RWPE2 (cell line): Measurements from ENCODE around the gene PKNOX2.

Experiments
- ATAC-seq: fragments of 200-7000 bp; cut with Tn5 transposase; 3 replicates; pipeline ENCODE4 v1.9.1; 2021; ENCODE audit warnings: low read depth
- DNase-seq: peaks from one replicate; pipeline ENCODE4 v3.0.0-alpha.2; 2020; ENCODE audit warnings: low spot score
- H3K27ac ChIP-seq: fragments of 450-650 bp; 2 replicates; pipeline ENCODE4 v1.5.1; 2017; ENCODE audit warnings: mild to moderate bottlenecking; ENCODE audit not compliant: poor library complexity, severe bottlenecking
- H3K27me3 ChIP-seq: fragments of 250-450 bp; sonication (Bioruptor Pico); 2 replicates; pipeline ENCODE4 v1.5.1; 2021; ENCODE audit warnings: mild to moderate bottlenecking, moderate library complexity; ENCODE audit not compliant: insufficient read depth, poor library complexity, severe bottlenecking
- H3K36me3 ChIP-seq: fragments of 250-450 bp; sonication (Bioruptor Pico); 2 replicates; pipeline ENCODE4 v1.5.1; 2020; ENCODE audit warnings: low read depth, mild to moderate bottlenecking, moderate library complexity
- H3K4me1 ChIP-seq: fragments of 250-450 bp; sonication (Bioruptor Pico); 2 replicates; pipeline ENCODE4 v1.5.1; 2021; ENCODE audit warnings: mild to moderate bottlenecking, moderate library complexity; ENCODE audit not compliant: insufficient read depth, poor library complexity, severe bottlenecking
- H3K4me3 ChIP-seq: fragments of 250-450 bp; sonication (Bioruptor Pico); 2 replicates; pipeline ENCODE4 v1.5.1; 2021; ENCODE audit warnings: mild to moderate bottlenecking, moderate library complexity; ENCODE audit not compliant: severe bottlenecking
- H3K9me3 ChIP-seq: fragments of 250-450 bp; sonication (Bioruptor Pico); 2 replicates; pipeline ENCODE4 v1.5.1; 2021; ENCODE audit warnings: mild to moderate bottlenecking, moderate library complexity; ENCODE audit not compliant: severe bottlenecking
- CTCF ChIP-seq: fragments of 450-650 bp; IDR thresholded peaks from one replicate; pipeline ENCODE4 v1.5.1; 2017; ENCODE audit warnings: mild to moderate bottlenecking, moderate library complexity; ENCODE audit not compliant: poor library complexity, severe bottlenecking

PKNOX2 gene

DNA sequence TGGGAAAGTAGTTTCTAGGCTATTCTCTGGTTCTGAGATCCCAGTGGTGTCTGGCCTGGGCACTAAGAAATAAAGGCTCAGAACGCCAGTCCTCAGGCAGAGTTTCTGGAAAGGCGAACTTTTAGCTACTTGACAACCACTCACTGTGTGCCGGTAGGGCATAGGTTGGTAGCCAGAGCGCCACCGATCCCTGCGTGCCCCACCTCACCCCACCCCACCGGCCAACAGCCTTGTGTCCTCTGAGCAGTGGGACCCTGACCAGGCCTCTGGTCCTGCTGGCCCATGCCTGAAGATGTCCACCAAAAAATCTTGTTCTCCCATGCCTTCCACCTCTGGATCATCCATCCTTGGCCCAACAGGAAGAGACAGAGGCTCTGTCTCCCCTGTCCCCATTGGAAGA is 213.5 kb downstream of the PKNOX2 start:
- no peaks in the 10 kb centered on the region for H3K36me3 ChIP-seq
- ATAC-seq, result no peak
- H3K9me3 ChIP-seq, result no peaks in the 10 kb centered on the region
- no peaks in the 10 kb centered on the region for H3K4me1 ChIP-seq
- no peak overlapping the region for H3K4me3 ChIP-seq
- no peak for TF ChIP-seq CTCF
- H3K27ac ChIP-seq, result no peak overlapping the region
- no peak for DNase-seq
- H3K27me3 ChIP-seq, result peaks cover 26% of the 10 kb centered on the region

GRCh38 chr11:125378571-125378970 is 214.0 kb downstream of the PKNOX2 start:
- Histone ChIP-seq H3K4me3 (no peak overlapping the region), H3K36me3 (no peaks in the 10 kb centered on the region), H3K27ac (no peak overlapping the region), H3K27me3 (peaks cover 26% of the 10 kb centered on the region), H3K9me3 (no peaks in the 10 kb centered on the region), H3K4me1 (no peaks in the 10 kb centered on the region)
- no peak for TF ChIP-seq CTCF
- DNase-seq (no peak), ATAC-seq (no peak)

DNA sequence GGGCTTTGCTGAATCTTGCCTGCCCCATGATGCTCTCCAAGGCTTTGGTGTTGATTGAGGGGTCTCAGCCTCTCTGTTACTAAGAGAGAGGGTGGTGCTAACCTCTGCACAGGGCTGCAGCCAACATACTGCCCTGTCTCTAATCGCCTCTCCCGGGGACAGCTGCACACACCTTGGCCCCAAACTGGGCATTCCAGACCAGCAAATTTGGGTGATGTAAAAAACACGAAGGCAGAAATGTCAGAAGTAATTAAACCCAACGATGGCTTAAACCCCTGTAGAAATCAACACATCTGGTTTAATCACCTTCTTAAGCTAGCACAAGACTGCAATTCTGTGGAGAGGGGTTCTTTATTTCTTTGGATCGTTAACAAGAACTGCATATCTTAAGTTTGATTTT is 215.0 kb downstream of the PKNOX2 start:
- no peak for ATAC-seq
- DNase-seq, result no peak
- TF ChIP-seq CTCF, result no peak
- no peaks in the 10 kb centered on the region for H3K4me1 ChIP-seq
- H3K4me3 ChIP-seq, result no peak overlapping the region
- no peak overlapping the region for H3K27ac ChIP-seq
- H3K27me3 ChIP-seq, result peaks cover 26% of the 10 kb centered on the region
- no peaks in the 10 kb centered on the region for H3K9me3 ChIP-seq
- no peaks in the 10 kb centered on the region for H3K36me3 ChIP-seq

- H3K36me3 ChIP-seq, result no peaks in the 10 kb centered on the region
- TF ChIP-seq CTCF, result no peak
- no peak overlapping the region for H3K27ac ChIP-seq
- DNase-seq, result no peak
- H3K4me3 ChIP-seq, result no peak overlapping the region
- no peak for ATAC-seq
- no peaks in the 10 kb centered on the region for H3K9me3 ChIP-seq
- H3K27me3 ChIP-seq, result peaks cover 26% of the 10 kb centered on the region
- no peaks in the 10 kb centered on the region for H3K4me1 ChIP-seq
These were observed 215.4 kb downstream of the PKNOX2 start for GRCh38 chr11:125379981-125380380.

- H3K27ac ChIP-seq, result no peak overlapping the region
- H3K4me3 ChIP-seq, result no peak overlapping the region
- H3K27me3 ChIP-seq, result peaks cover 26% of the 10 kb centered on the region
- H3K9me3 ChIP-seq, result no peaks in the 10 kb centered on the region
- DNase-seq (no peak), ATAC-seq (no peak)
- no peaks in the 10 kb centered on the region for H3K4me1 ChIP-seq
- no peaks in the 10 kb centered on the region for H3K36me3 ChIP-seq
- TF ChIP-seq CTCF, result no peak
These were observed 216.3 kb downstream of the PKNOX2 start for GRCh38 chr11:125380756-125381445.
